Ishikawa (cell line): ENCODE measurements around the gene MYH7B.

Experiments
- CEBPB ChIP-seq: IDR thresholded peaks from 2 replicates; pipeline ENCODE4 v1.6.1; 2012
- CREB1 ChIP-seq: IDR thresholded peaks from 2 replicates; pipeline ENCODE4 v1.6.1; 2012; ENCODE audit warnings: low read depth
- EGR1 ChIP-seq: IDR thresholded peaks from 2 replicates; pipeline ENCODE4 v1.6.1; 2012
- EP300 ChIP-seq: IDR thresholded peaks from 2 replicates; pipeline ENCODE4 v1.6.1; 2012; ENCODE audit warnings: borderline replicate concordance
- FOXM1 ChIP-seq: IDR thresholded peaks from 2 replicates; pipeline ENCODE4 v1.6.1; 2012; ENCODE audit warnings: low read depth, borderline replicate concordance
- NFIC ChIP-seq: IDR thresholded peaks from 2 replicates; pipeline ENCODE4 v1.6.1; 2012
- RAD21 ChIP-seq: IDR thresholded peaks from 2 replicates; pipeline ENCODE4 v1.6.1; 2012; ENCODE audit warnings: low read depth
- TAF1 ChIP-seq: IDR thresholded peaks from 2 replicates; pipeline ENCODE4 v1.6.1; 2012; ENCODE audit warnings: low read depth, mild to moderate bottlenecking
- TCF12 ChIP-seq: IDR thresholded peaks from 2 replicates; pipeline ENCODE4 v1.6.1; 2012; ENCODE audit warnings: low read depth
- TEAD4 ChIP-seq: IDR thresholded peaks from 2 replicates; pipeline ENCODE4 v1.6.1; 2012
- YY1 ChIP-seq: IDR thresholded peaks from 2 replicates; pipeline ENCODE4 v1.6.1; 2012; ENCODE audit warnings: low read depth
- ZBTB7A ChIP-seq: IDR thresholded peaks from 2 replicates; pipeline ENCODE4 v1.6.1; 2012; ENCODE audit warnings: low read depth
- TF ChIP-seq, protein P1 (sequence below): IDR thresholded peaks from 2 replicates; pipeline ENCODE4 v1.6.1; 2012
- TF ChIP-seq, protein P2 (sequence below): IDR thresholded peaks from 2 replicates; pipeline ENCODE4 v1.6.1; 2012; ENCODE audit warnings: low read depth, mild to moderate bottlenecking
- TF ChIP-seq, protein P3 (sequence below): IDR thresholded peaks from 2 replicates; pipeline ENCODE4 v1.6.1; 2012

MYH7B gene

DNA sequence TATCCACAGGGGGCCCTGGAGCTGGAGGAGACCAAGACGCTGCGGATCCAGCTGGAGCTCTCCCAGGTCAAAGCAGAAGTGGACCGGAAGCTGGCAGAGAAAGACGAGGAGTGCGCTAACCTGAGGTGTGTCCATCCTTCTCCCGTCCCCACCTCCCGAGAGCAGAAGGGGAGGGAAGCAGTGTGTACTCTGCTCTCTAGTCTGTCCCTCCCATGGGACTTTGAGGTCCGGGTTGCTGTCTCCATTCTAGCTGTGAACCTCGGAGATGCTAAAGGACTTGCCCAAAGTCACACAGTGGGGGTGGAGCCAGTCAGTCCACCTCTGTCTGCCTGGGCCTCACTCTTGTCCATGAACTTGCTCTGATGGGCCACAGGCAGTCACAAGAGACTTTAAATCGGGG lies 44.1 kb downstream of the MYH7B start:
- TF ChIP-seq CEBPB (no peak), FOXM1 (no peak), EGR1 (no peak), TCF12 (no peak), TAF1 (no peak), YY1 (no peak), EP300 (no peak), CREB1 (no peak), RAD21 (no peak), ZBTB7A (no peak), TEAD4 (no peak), NFIC (no peak)
- TF ChIP-seq, protein P1, sequence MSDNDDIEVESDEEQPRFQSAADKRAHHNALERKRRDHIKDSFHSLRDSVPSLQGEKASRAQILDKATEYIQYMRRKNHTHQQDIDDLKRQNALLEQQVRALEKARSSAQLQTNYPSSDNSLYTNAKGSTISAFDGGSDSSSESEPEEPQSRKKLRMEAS = no peak
- TF ChIP-seq, protein P2, sequence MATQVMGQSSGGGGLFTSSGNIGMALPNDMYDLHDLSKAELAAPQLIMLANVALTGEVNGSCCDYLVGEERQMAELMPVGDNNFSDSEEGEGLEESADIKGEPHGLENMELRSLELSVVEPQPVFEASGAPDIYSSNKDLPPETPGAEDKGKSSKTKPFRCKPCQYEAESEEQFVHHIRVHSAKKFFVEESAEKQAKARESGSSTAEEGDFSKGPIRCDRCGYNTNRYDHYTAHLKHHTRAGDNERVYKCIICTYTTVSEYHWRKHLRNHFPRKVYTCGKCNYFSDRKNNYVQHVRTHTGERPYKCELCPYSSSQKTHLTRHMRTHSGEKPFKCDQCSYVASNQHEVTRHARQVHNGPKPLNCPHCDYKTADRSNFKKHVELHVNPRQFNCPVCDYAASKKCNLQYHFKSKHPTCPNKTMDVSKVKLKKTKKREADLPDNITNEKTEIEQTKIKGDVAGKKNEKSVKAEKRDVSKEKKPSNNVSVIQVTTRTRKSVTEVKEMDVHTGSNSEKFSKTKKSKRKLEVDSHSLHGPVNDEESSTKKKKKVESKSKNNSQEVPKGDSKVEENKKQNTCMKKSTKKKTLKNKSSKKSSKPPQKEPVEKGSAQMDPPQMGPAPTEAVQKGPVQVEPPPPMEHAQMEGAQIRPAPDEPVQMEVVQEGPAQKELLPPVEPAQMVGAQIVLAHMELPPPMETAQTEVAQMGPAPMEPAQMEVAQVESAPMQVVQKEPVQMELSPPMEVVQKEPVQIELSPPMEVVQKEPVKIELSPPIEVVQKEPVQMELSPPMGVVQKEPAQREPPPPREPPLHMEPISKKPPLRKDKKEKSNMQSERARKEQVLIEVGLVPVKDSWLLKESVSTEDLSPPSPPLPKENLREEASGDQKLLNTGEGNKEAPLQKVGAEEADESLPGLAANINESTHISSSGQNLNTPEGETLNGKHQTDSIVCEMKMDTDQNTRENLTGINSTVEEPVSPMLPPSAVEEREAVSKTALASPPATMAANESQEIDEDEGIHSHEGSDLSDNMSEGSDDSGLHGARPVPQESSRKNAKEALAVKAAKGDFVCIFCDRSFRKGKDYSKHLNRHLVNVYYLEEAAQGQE = no peak
- TF ChIP-seq, protein P3, sequence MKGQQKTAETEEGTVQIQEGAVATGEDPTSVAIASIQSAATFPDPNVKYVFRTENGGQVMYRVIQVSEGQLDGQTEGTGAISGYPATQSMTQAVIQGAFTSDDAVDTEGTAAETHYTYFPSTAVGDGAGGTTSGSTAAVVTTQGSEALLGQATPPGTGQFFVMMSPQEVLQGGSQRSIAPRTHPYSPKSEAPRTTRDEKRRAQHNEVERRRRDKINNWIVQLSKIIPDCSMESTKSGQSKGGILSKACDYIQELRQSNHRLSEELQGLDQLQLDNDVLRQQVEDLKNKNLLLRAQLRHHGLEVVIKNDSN = no peak

DNA sequence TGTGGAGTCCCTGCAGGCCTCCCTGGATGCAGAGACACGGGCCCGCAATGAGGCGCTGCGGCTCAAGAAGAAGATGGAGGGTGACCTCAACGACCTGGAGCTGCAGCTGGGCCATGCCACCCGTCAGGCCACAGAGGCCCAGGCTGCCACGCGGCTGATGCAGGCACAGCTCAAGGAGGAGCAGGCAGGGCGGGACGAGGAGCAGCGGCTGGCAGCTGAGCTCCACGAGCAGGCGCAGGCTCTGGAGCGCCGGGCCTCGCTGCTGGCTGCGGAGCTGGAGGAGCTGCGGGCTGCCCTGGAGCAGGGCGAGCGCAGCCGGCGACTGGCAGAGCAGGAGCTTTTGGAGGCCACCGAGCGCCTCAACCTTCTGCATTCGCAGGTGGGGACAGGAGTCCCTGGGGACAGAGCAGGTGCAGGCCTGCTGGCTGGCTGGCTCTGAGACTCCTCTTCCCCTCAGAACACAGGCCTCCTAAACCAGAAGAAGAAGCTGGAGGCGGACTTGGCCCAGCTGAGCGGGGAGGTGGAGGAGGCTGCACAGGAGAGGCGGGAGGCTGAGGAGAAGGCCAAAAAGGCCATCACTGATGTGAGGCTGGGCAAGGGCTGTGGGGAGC lies 44.7 kb downstream of the MYH7B start:
- TF ChIP-seq RAD21 (no peak), TCF12 (no peak), EGR1 (no peak)
- TF ChIP-seq, protein P2 = no peak
- TF ChIP-seq, protein P3 = no peak
- TF ChIP-seq, protein P1 = no peak

DNA sequence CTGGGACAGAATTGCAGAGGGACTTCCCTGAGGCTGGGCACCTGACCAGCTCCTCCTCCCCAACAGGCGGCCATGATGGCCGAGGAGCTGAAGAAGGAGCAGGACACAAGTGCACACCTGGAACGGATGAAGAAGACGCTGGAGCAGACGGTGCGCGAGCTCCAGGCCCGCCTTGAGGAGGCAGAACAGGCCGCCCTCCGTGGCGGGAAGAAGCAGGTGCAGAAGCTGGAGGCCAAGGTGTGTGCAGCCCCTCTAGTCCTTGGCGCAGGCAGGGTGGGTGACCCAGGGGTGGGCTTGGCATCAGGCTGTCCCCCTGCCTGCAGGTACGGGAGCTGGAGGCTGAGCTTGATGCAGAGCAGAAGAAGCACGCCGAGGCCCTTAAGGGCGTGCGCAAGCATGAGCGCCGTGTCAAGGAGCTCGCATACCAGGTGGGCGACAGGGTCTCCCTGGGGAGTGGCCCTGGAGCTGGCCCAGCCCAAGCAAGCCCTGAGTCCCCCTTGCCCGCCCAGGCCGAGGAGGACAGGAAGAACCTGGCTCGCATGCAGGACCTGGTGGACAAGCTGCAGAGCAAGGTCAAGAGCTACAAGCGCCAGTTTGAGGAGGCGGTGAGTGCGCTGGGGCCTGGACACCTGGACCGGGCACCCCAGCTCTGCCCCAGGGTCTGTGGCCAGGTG lies 45.4 kb downstream of the MYH7B start:
- TF ChIP-seq, protein P3 = no peak
- TF ChIP-seq CREB1 (no peak), RAD21 (no peak), EGR1 (no peak), TCF12 (no peak), EP300 (no peak), TEAD4 (no peak), NFIC (no peak), CEBPB (no peak), TAF1 (no peak), FOXM1 (no peak), YY1 (no peak), ZBTB7A (no peak)
- TF ChIP-seq, protein P2 = no peak
- TF ChIP-seq, protein P1 = no peak
